T-cell (primary cell): ENCODE results near the gene TPRA1. TPM values are rescaled to one million over a fixed set of nuclear protein-coding genes. Genes with fewer than 3 reads are reported as not detected.

Source experiments
- ATAC-seq, 4 experiments: fragments of 200-7000 bp in 3 of 4; fragments of 150-1000 bp in 1 of 4; cut with Tn5 transposase; replicated peaks in 1 of 4; 1 replicate in 3 of 4; 2 replicates in 1 of 4; pipeline ENCODE4 v1.10.0; 2021; ENCODE audit warnings: moderate library complexity in 3 of 4, mild to moderate bottlenecking in 2 of 4, moderate number of reproducible peaks in 1 of 4
- CTCF ChIA-PET, 2 donors: fragments of 300-600 bp; sonication (Branson Sonifier 250); formaldehyde crosslinking; loops; one replicate each; lab custom pipeline; 2022; ENCODE audit warnings: antibody characterized with exemption in 2 of 2; lab: Charles Lee
- POLR2A ChIA-PET, 2 donors: fragments of 300-600 bp; sonication (Branson Sonifier 250); formaldehyde crosslinking; loops; one replicate each; lab custom pipeline; 2022; ENCODE audit warnings: antibody characterized with exemption in 2 of 2; lab: Charles Lee
- DNase-seq, 35 experiments: peaks; one replicate each; pipeline versions ENCODE4 v3.0.0 to v3.0.0-alpha.2; 2013 to 2023
- H3K27ac ChIP-seq: one replicate; pipeline ENCODE4 v1.5.1; 2013; ENCODE audit warnings: low read length
- H3K27me3 ChIP-seq, 2 experiments: replicated peaks in 1 of 2; 1 replicate in 1 of 2; 2 replicates in 1 of 2; pipeline versions ENCODE4 v1.6.1 to v1.7.0; 2013; ENCODE audit warnings: low read length in 1 of 2, mixed read lengths in 1 of 2; ENCODE audit not compliant: control insufficient read depth in 2 of 2, insufficient read depth in 2 of 2; ENCODE audit errors: extremely low read depth in 1 of 2
- H3K36me3 ChIP-seq, 2 donors: 1 replicate in 1 of 2; 2 replicates in 1 of 2; pipeline versions ENCODE4 v1.6.1 to v1.7.0; 2013; ENCODE audit warnings: low read length in 1 of 2; ENCODE audit not compliant: control insufficient read depth in 2 of 2, insufficient read depth in 1 of 2; ENCODE audit errors: extremely low read depth in 1 of 2
- H3K4me1 ChIP-seq, 2 experiments: 1 replicate in 1 of 2; 2 replicates in 1 of 2; pipeline versions ENCODE4 v1.6.1 to v1.7.0; 2013; ENCODE audit warnings: low read length in 2 of 2, mixed read lengths in 1 of 2; ENCODE audit not compliant: insufficient read depth in 2 of 2, control insufficient read depth in 1 of 2; ENCODE audit errors: extremely low read depth in 1 of 2
- H3K4me3 ChIP-seq, 2 donors: 1 replicate in 1 of 2; 2 replicates in 1 of 2; pipeline versions ENCODE4 v1.5.1 to v1.7.0; 2013; ENCODE audit warnings: mild to moderate bottlenecking in 2 of 2, low read length in 1 of 2, moderate library complexity in 1 of 2; ENCODE audit not compliant: control insufficient read depth in 1 of 2; ENCODE audit errors: extremely low read depth in 1 of 2
- H3K9me3 ChIP-seq: 2 replicates; pipeline ENCODE4 v1.7.0; 2013
- H3K27ac Mint-ChIP-seq, 2 donors: one replicate each; pipeline ENCODE4 v1.8.0; 2020 to 2021; ENCODE audit warnings: mild to moderate bottlenecking in 2 of 2, mixed read lengths in 2 of 2
- H3K27me3 Mint-ChIP-seq, 2 donors: one replicate each; pipeline ENCODE4 v1.8.0; 2021 to 2022; ENCODE audit warnings: mixed read lengths in 2 of 2
- H3K36me3 Mint-ChIP-seq: one replicate; pipeline ENCODE4 v1.8.0; 2021; ENCODE audit warnings: mixed read lengths
- H3K4me1 Mint-ChIP-seq, 3 donors: one replicate each; pipeline ENCODE4 v1.8.0; 2020 to 2022; ENCODE audit warnings: mixed read lengths in 3 of 3, mild to moderate bottlenecking in 1 of 3
- H3K4me3 Mint-ChIP-seq, 3 donors: one replicate each; pipeline ENCODE4 v1.8.0; 2020 to 2022; ENCODE audit warnings: mild to moderate bottlenecking in 3 of 3, mixed read lengths in 3 of 3, moderate library complexity in 3 of 3
- H3K9me3 Mint-ChIP-seq, 3 donors: one replicate each; pipeline ENCODE4 v1.8.0; 2020 to 2022; ENCODE audit warnings: mixed read lengths in 3 of 3
- WGBS: methylation state at CpG from one replicate; pipeline ENCODE4 v1.1.5; 2013; ENCODE audit warnings: missing lambda C conversion rate; ENCODE audit not compliant: insufficient coverage; 5-methylcytosine and 5-hydroxymethylcytosine counted together
- total RNA-seq, 35 experiments: library from RNA in 6 of 35; stranded (reverse) in 6 of 35; fragments of 120-200 nt in 1 of 35; gene quantifications; one replicate each; pipeline versions ENCODE4 v1.2.1 to v1.2.4 and lab custom pipeline; 2013 to 2026

The TPRA1 gene
- total RNA-seq, 5 donors from 2014 or later (not counting 1 experiment from before 2014, with no cell fraction given) = 17.1 to 38.4 (median 34.6) TPM

GRCh38 chr3:127604546-127605165, 14.1 kb upstream of the TPRA1 start:
- H3K36me3 Mint-ChIP-seq = peaks cover 41% of the 10 kb centered on the region
- no peak for DNase-seq
- H3K4me1 Mint-ChIP-seq = peaks cover 0 to under 1% (median 0%) of the 10 kb centered on the region in 3 donors
- Histone ChIP-seq H3K27me3 (no peaks in the 10 kb centered on the region), H3K27ac (no peak overlapping the region), H3K4me1 (no peaks in the 10 kb centered on the region), H3K9me3 (no peaks in the 10 kb centered on the region), H3K4me3 (no peak overlapping the region), H3K36me3 (peaks cover 12 to 25% of the 10 kb centered on the region in 2 donors)
- no peak for ATAC-seq
- H3K9me3 Mint-ChIP-seq = no peaks in the 10 kb centered on the region
- ChIA-PET POLR2A (no interaction called here), CTCF (no interaction called here)
- no peaks in the 10 kb centered on the region for H3K27me3 Mint-ChIP-seq
- H3K27ac Mint-ChIP-seq = no peak overlapping the region
- 95% methylated on average over 40 of the region's 41 CpGs for WGBS
- no peak overlapping the region for H3K4me3 Mint-ChIP-seq

- no peak overlapping the region for H3K4me3 Mint-ChIP-seq
- ChIA-PET POLR2A (no interaction called here), CTCF (no interaction called here)
- Histone ChIP-seq H3K9me3 (no peaks in the 10 kb centered on the region), H3K27me3 (no peaks in the 10 kb centered on the region), H3K4me3 (no peak overlapping the region), H3K27ac (no peak overlapping the region), H3K36me3 (peaks cover 12 to 22% of the 10 kb centered on the region in 2 donors), H3K4me1 (peaks cover under 1 to 2% of the 10 kb centered on the region in 2 experiments)
- H3K4me1 Mint-ChIP-seq = peaks cover under 1 to 7% (median 2%) of the 10 kb centered on the region in 3 donors
- no peaks in the 10 kb centered on the region for H3K9me3 Mint-ChIP-seq
- no peaks in the 10 kb centered on the region for H3K27me3 Mint-ChIP-seq
- H3K27ac Mint-ChIP-seq = no peak overlapping the region
- ATAC-seq (no peak), DNase-seq (no peak)
- 96% methylated on average over 3 of the region's 7 CpGs for WGBS
- H3K36me3 Mint-ChIP-seq = peaks cover 39% of the 10 kb centered on the region
Observed at GRCh38 chr3:127604035-127604434, 13.5 kb upstream of the TPRA1 start.

- Mint-ChIP-seq H3K9me3 (no peaks in the 10 kb centered on the region), H3K4me1 (peaks cover 7 to 24% (median 18%) of the 10 kb centered on the region in 3 donors), H3K27ac (no peak overlapping the region), H3K27me3 (no peaks in the 10 kb centered on the region), H3K36me3 (peaks cover 11% of the 10 kb centered on the region), H3K4me3 (no peak overlapping the region)
- Histone ChIP-seq H3K27ac (no peak overlapping the region), H3K9me3 (no peaks in the 10 kb centered on the region), H3K36me3 (peaks cover 2 to 7% of the 10 kb centered on the region in 2 donors), H3K4me1 (peaks cover 4 to 16% of the 10 kb centered on the region in 2 experiments), H3K27me3 (no peaks in the 10 kb centered on the region), H3K4me3 (no peak overlapping the region)
- ATAC-seq (no peak), DNase-seq (no peak)
- ChIA-PET CTCF (no interaction called here), POLR2A (no interaction called here)
- 80% methylated on average over 1 of the region's 6 CpGs for WGBS
Observed at GRCh38 chr3:127600749-127601456, 10.4 kb upstream of the TPRA1 start.

GRCh38 chr3:127598841-127599570, 8.5 kb upstream of the TPRA1 start:
- ChIA-PET CTCF (interaction anchor here in 1 of 2 donors (1.6 kb wide), 1 partner anchor 8 kb away, joined by 4 read pairs; the partner anchor contains the start of gene TPRA1), POLR2A (no interaction called here)
- no peak for ATAC-seq
- Mint-ChIP-seq H3K27me3 (no peaks in the 10 kb centered on the region), H3K4me1 (peaks cover 7 to 24% (median 18%) of the 10 kb centered on the region in 3 donors), H3K9me3 (no peaks in the 10 kb centered on the region), H3K4me3 (peak overlapping the region; percentile 64 to 88 (median 81)), H3K36me3 (peaks cover 5% of the 10 kb centered on the region), H3K27ac (peak overlapping the region; percentile 70 to 85)
- Histone ChIP-seq H3K9me3 (no peaks in the 10 kb centered on the region), H3K27ac (peak overlapping the region; percentile 44), H3K36me3 (no peaks in the 10 kb centered on the region), H3K4me1 (peaks cover 4 to 16% of the 10 kb centered on the region in 2 experiments), H3K27me3 (no peaks in the 10 kb centered on the region), H3K4me3 (peak overlapping the region; percentile 54 to 62)
- 65% methylated on average over 9 of the region's 14 CpGs for WGBS
- no peak for DNase-seq

- H3K36me3 ChIP-seq = no peaks in the 10 kb centered on the region
- H3K9me3 Mint-ChIP-seq = no peaks in the 10 kb centered on the region
- H3K4me1 ChIP-seq = peaks cover 4 to 16% of the 10 kb centered on the region in 2 experiments
- no peaks in the 10 kb centered on the region for H3K36me3 Mint-ChIP-seq
- no peak for ATAC-seq
- H3K27ac Mint-ChIP-seq = peak overlapping the region in 1 of 2 donors; percentile 13
- H3K9me3 ChIP-seq = no peaks in the 10 kb centered on the region
- ChIA-PET CTCF (interaction anchor here (0.5 to 1.7 kb wide), 8 partner anchors 8 to 1831 kb away, joined by 3 to 7 read pairs (median 4); partner anchors contain the start of gene EFCAB12 (in 1 of the 2)), POLR2A (interaction anchor here (0.7 to 1.2 kb wide), 4 partner anchors 8 to 1400 kb away, joined by 3 to 5 read pairs (median 5); no protein-coding TSS in a partner anchor)
- whole genome bisulfite sequencing = 82% methylated on average over 4 of the region's 12 CpGs
- H3K4me3 ChIP-seq = peak overlapping the region in 1 of 2 donors; percentile 54
- H3K4me3 Mint-ChIP-seq = peak overlapping the region; percentile 64 to 88 (median 81)
- no peaks in the 10 kb centered on the region for H3K27me3 Mint-ChIP-seq
- DNase-seq = no peak
- H3K27ac ChIP-seq = no peak overlapping the region
- H3K27me3 ChIP-seq = no peaks in the 10 kb centered on the region
- peaks cover 7 to 24% (median 22%) of the 10 kb centered on the region in 3 donors for H3K4me1 Mint-ChIP-seq
Observed at GRCh38 chr3:127597020-127597771, 6.7 kb upstream of the TPRA1 start.
